T-helper 2 cell treated with Interferon-gamma antibody and Interleukin-4, amounts not matched to agents 5 μg/mL and 100 μg/mL, for 36 hours (primary cell): Measurements from ENCODE around the gene WDR18.

ENCODE experiments used
- DNase-seq: peaks from one replicate; pipeline ENCODE4 v3.0.0; 2021; ENCODE audit warnings: low spot score
- H3K27ac Mint-ChIP-seq: one replicate; pipeline ENCODE4 v1.8.0; 2021; ENCODE audit warnings: mild to moderate bottlenecking, mixed read lengths
- H3K27me3 Mint-ChIP-seq: one replicate; pipeline ENCODE4 v1.8.0; 2021; ENCODE audit warnings: low read depth, mixed read lengths
- H3K36me3 Mint-ChIP-seq: one replicate; pipeline ENCODE4 v1.8.0; 2021; ENCODE audit warnings: low read depth, mixed read lengths
- H3K4me1 Mint-ChIP-seq: one replicate; pipeline ENCODE4 v1.8.0; 2021; ENCODE audit warnings: low read depth, mixed read lengths
- H3K4me3 Mint-ChIP-seq: one replicate; pipeline ENCODE4 v1.8.0; 2022; ENCODE audit warnings: mild to moderate bottlenecking, moderate library complexity, mixed read lengths
- H3K9me3 Mint-ChIP-seq: one replicate; pipeline ENCODE4 v1.8.0; 2021; ENCODE audit warnings: mixed read lengths

Gene WDR18

GRCh38 chr19:1009041-1009980 lies 25.2 kb downstream of the WDR18 start:
- Mint-ChIP-seq H3K4me1 (no peaks in the 10 kb centered on the region), H3K36me3 (peaks cover 5% of the 10 kb centered on the region), H3K4me3 (no peak overlapping the region), H3K27me3 (no peaks in the 10 kb centered on the region), H3K27ac (no peak overlapping the region), H3K9me3 (no peaks in the 10 kb centered on the region)
- no peak for DNase-seq

- no peak for DNase-seq
- Mint-ChIP-seq H3K27me3 (no peaks in the 10 kb centered on the region), H3K36me3 (peaks cover 5% of the 10 kb centered on the region), H3K27ac (no peak overlapping the region), H3K9me3 (no peaks in the 10 kb centered on the region), H3K4me3 (no peak overlapping the region), H3K4me1 (no peaks in the 10 kb centered on the region)
Observed at GRCh38 chr19:1009981-1010538, 25.9 kb downstream of the WDR18 start.

GRCh38 chr19:1010586-1011510 lies 26.7 kb downstream of the WDR18 start:
- H3K4me1 Mint-ChIP-seq, result no peaks in the 10 kb centered on the region
- no peak for DNase-seq
- H3K36me3 Mint-ChIP-seq, result peaks cover 5% of the 10 kb centered on the region
- H3K27me3 Mint-ChIP-seq, result no peaks in the 10 kb centered on the region
- H3K4me3 Mint-ChIP-seq, result no peak overlapping the region
- H3K9me3 Mint-ChIP-seq, result no peaks in the 10 kb centered on the region
- H3K27ac Mint-ChIP-seq, result no peak overlapping the region

- H3K27ac Mint-ChIP-seq, result no peak overlapping the region
- no peaks in the 10 kb centered on the region for H3K27me3 Mint-ChIP-seq
- H3K9me3 Mint-ChIP-seq, result no peaks in the 10 kb centered on the region
- no peak for DNase-seq
- no peak overlapping the region for H3K4me3 Mint-ChIP-seq
- H3K36me3 Mint-ChIP-seq, result peaks cover 5% of the 10 kb centered on the region
- no peaks in the 10 kb centered on the region for H3K4me1 Mint-ChIP-seq
Observed at GRCh38 chr19:1011831-1012333, 27.7 kb downstream of the WDR18 start.

- Mint-ChIP-seq H3K4me3 (no peak overlapping the region), H3K4me1 (no peaks in the 10 kb centered on the region), H3K27me3 (no peaks in the 10 kb centered on the region), H3K36me3 (peaks cover 5% of the 10 kb centered on the region), H3K9me3 (no peaks in the 10 kb centered on the region), H3K27ac (no peak overlapping the region)
- no peak for DNase-seq
Observed at GRCh38 chr19:1012334-1012733, 28.2 kb downstream of the WDR18 start.

GRCh38 chr19:1013218-1013617 lies 29.1 kb downstream of the WDR18 start:
- no peaks in the 10 kb centered on the region for H3K27me3 Mint-ChIP-seq
- H3K9me3 Mint-ChIP-seq, result no peaks in the 10 kb centered on the region
- no peak overlapping the region for H3K27ac Mint-ChIP-seq
- no peak for DNase-seq
- peaks cover 5% of the 10 kb centered on the region for H3K36me3 Mint-ChIP-seq
- no peak overlapping the region for H3K4me3 Mint-ChIP-seq
- peaks cover 4% of the 10 kb centered on the region for H3K4me1 Mint-ChIP-seq

GRCh38 chr19:1014161-1015060 lies 30.3 kb downstream of the WDR18 start:
- H3K27ac Mint-ChIP-seq, result no peak overlapping the region
- peaks cover 8% of the 10 kb centered on the region for H3K4me1 Mint-ChIP-seq
- H3K27me3 Mint-ChIP-seq, result no peaks in the 10 kb centered on the region
- DNase-seq, result no peak
- peaks cover 3% of the 10 kb centered on the region for H3K36me3 Mint-ChIP-seq
- H3K4me3 Mint-ChIP-seq, result no peak overlapping the region
- H3K9me3 Mint-ChIP-seq, result no peaks in the 10 kb centered on the region

GRCh38 chr19:1015061-1015781 lies 31.1 kb downstream of the WDR18 start:
- Mint-ChIP-seq H3K9me3 (no peaks in the 10 kb centered on the region), H3K4me3 (no peak overlapping the region), H3K36me3 (peaks cover 7% of the 10 kb centered on the region), H3K4me1 (peaks cover 11% of the 10 kb centered on the region), H3K27me3 (no peaks in the 10 kb centered on the region), H3K27ac (no peak overlapping the region)
- DNase-seq, result no peak

- H3K9me3 Mint-ChIP-seq, result no peaks in the 10 kb centered on the region
- H3K27ac Mint-ChIP-seq, result no peak overlapping the region
- no peak overlapping the region for H3K4me3 Mint-ChIP-seq
- no peaks in the 10 kb centered on the region for H3K27me3 Mint-ChIP-seq
- peaks cover 11% of the 10 kb centered on the region for H3K4me1 Mint-ChIP-seq
- no peak for DNase-seq
- peaks cover 6% of the 10 kb centered on the region for H3K36me3 Mint-ChIP-seq
Observed at GRCh38 chr19:1015782-1016646, 31.9 kb downstream of the WDR18 start.

- H3K27ac Mint-ChIP-seq, result peak overlapping the region; percentile 52
- no peak for DNase-seq
- H3K4me3 Mint-ChIP-seq, result peak overlapping the region; percentile 21
- H3K9me3 Mint-ChIP-seq, result no peaks in the 10 kb centered on the region
- no peaks in the 10 kb centered on the region for H3K27me3 Mint-ChIP-seq
- peaks cover 17% of the 10 kb centered on the region for H3K4me1 Mint-ChIP-seq
- peaks cover 6% of the 10 kb centered on the region for H3K36me3 Mint-ChIP-seq
Observed at GRCh38 chr19:1016647-1017114, 32.5 kb downstream of the WDR18 start.

GRCh38 chr19:1017115-1017905 lies 33.2 kb downstream of the WDR18 start:
- Mint-ChIP-seq H3K36me3 (peaks cover 6% of the 10 kb centered on the region), H3K27ac (peak overlapping the region; percentile 52)

More at GRCh38 chr19:1017115-1017905, 33.2 kb downstream of the WDR18 start:
- Mint-ChIP-seq H3K4me1 (peaks cover 17% of the 10 kb centered on the region), H3K4me3 (peak overlapping the region; percentile 21), H3K9me3 (no peaks in the 10 kb centered on the region), H3K27me3 (no peaks in the 10 kb centered on the region)
- no peak for DNase-seq
